Measurements from ENCODE around the gene FILIP1L.

The FILIP1L gene

DNA sequence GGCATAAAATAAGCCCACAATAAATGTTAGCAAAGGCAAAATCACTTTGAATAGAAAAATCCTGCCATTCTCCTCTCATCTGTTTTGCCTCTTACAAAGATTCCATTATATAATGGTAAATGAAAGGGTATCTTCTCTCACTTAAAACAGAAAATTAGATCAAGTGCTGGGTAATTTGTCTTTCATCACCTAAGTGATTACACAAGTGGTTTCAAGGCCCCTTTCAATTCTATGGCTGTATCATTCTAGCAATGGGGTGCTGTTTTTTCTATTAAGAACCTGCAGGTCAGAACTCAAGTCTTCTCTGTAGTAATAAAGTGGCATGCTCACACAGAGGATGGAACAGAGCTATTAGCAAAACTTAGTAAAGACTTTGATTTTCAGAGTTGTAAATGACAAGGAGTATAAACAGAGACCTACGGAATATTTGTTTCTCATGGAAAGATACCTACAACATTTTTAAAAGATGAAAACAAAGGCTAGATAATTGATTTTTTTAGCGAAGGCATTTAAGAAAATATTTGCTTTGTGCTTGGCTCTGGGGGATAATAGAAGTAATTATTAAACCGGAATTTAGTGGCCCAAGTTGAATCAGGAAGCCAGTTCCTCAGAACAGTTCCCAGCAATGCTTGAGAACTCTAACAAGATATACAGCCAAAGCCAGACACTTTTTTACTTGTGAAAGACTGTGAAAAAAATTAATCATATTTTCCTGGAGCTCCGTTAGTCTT, 159.2 kb downstream of the FILIP1L start:
- DNase-seq (ENCODE audit: low spot score), result no peak
- TF ChIP-seq CTCF (IDR thresholded peaks at IDR 0.05; ENCODE audit: extremely low read depth, missing control alignments), result no peak

GRCh38 chr3:99953596-99953995, 160.7 kb downstream of the FILIP1L start:
- no peak for TF ChIP-seq CTCF (IDR thresholded peaks at IDR 0.05; ENCODE audit: extremely low read depth, missing control alignments)
- no peak for DNase-seq (ENCODE audit: low spot score)

- DNase-seq (ENCODE audit: low spot score), result no peak
- no peak for TF ChIP-seq CTCF (IDR thresholded peaks at IDR 0.05; ENCODE audit: extremely low read depth, missing control alignments)
Observed at GRCh38 chr3:99952306-99952705, 162.0 kb downstream of the FILIP1L start.

DNA sequence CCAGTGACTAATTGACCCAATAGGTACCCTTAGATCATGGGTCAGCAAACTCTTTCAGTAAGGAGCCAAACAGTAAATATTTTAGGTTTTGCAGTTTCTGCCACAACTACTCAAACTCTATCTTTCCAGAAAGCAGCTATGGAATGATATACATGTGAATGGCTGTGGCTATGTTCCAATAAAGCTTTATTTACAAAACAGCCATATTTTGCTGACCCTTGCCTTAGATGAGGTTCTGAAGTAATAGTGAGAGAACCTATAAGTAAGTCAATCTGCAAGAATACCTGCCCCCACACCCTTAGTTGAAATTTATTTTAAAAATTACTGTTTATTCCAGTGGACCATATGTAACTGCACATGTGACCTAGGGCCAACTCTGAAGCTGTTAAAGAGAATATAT, 162.6 kb downstream of the FILIP1L start:
- no peak for DNase-seq (ENCODE audit: low spot score)
- TF ChIP-seq CTCF (IDR thresholded peaks at IDR 0.05; ENCODE audit: extremely low read depth, missing control alignments), result no peak

GRCh38 chr3:99950921-99951320, 163.4 kb downstream of the FILIP1L start:
- no peak for DNase-seq (ENCODE audit: low spot score)
- no peak for TF ChIP-seq CTCF (IDR thresholded peaks at IDR 0.05; ENCODE audit: extremely low read depth, missing control alignments)

DNA sequence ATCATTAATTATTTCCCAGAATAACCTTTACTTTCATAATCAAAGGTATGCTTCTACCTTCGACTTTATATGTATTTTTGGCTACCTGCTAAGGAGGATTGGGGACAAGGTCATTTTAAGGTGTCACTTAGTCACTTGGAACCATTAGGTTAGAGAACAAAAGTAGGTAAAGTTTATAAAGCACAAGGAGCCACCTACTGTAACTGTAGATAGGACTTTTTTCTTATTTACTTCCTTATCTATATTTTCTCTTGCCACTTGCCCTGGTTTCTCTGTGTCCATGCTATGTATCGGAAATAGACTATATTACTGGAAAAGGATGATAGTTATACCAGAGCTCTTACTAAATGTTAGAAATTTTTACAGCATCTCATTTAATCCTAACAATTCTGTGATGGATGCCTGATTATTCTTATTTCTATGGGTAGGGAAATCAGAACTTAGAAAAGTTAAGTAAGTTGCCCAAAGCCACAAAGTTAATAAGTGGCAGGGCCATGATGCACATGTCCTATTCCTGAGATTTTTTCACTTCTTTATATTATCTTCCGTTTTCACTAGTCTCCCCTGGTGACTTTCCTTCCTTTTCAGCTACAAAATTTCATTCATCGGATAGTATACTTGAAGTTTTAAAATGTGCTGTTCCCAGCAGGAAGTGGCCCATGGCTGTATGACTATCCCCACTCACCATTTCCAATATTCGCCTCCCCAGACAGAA, 164.2 kb downstream of the FILIP1L start:
- TF ChIP-seq CTCF (IDR thresholded peaks at IDR 0.05; ENCODE audit: extremely low read depth, missing control alignments), result no peak
- DNase-seq (ENCODE audit: low spot score), result no peak

- no peak for DNase-seq (ENCODE audit: low spot score)
- no peak for TF ChIP-seq CTCF (IDR thresholded peaks at IDR 0.05; ENCODE audit: extremely low read depth, missing control alignments)
Observed at GRCh38 chr3:99948467-99949089, 165.7 kb downstream of the FILIP1L start.
